OCI-LY3 (cell line): Measurements from ENCODE around the gene MACO1.

Experiments used
- H2AFZ ChIP-seq: fragments of 200-600, 300-600 bp; shearing (Covaris generic); 2 replicates; pipeline ENCODE4 v1.6.0; 2014; ENCODE audit warnings: antibody characterized with exemption, low read depth, low read length
- H3K27ac ChIP-seq: fragments of 200-600, 300-600 bp; sonication (generic); 2 replicates; pipeline ENCODE4 v1.5.1; 2014; ENCODE audit warnings: mild to moderate bottlenecking, low read length, moderate library complexity, mixed read lengths
- H3K27me3 ChIP-seq: fragments of 200-600, 300-600 bp; sonication (generic); 2 replicates; pipeline ENCODE4 v1.6.1; 2014; ENCODE audit warnings: low read depth, low read length, mixed read lengths
- H3K36me3 ChIP-seq: fragments of 200-600, 300-600 bp; sonication (generic); replicated peaks from 2 replicates; pipeline ENCODE3; 2014; ENCODE audit warnings: low read depth, low read length, mixed read lengths
- H3K4me1 ChIP-seq: fragments of 300-600, 200-600 bp; sonication (generic); 2 replicates; pipeline ENCODE4 v1.6.1; 2014; ENCODE audit warnings: low read length, mixed read lengths
- H3K4me2 ChIP-seq: fragments of 200-600, 300-600 bp; sonication (generic); 2 replicates; pipeline ENCODE4 v1.6.1; 2014; ENCODE audit warnings: low read length, mixed read lengths
- H3K4me3 ChIP-seq: fragments of 300-600, 200-600 bp; sonication (generic); 2 replicates; pipeline ENCODE4 v1.5.1; 2014; ENCODE audit warnings: antibody characterized with exemption, mild to moderate bottlenecking, low read length, moderate library complexity
- H3K79me2 ChIP-seq: fragments of 300-600, 200-600 bp; shearing (Covaris generic); 2 replicates; pipeline ENCODE4 v1.6.1; 2014; ENCODE audit warnings: mild to moderate bottlenecking, low read length, mixed read lengths
- H3K9ac ChIP-seq: fragments of 300-600, 200-600 bp; shearing (Covaris generic); 2 replicates; pipeline ENCODE4 v1.6.0; 2014; ENCODE audit warnings: mild to moderate bottlenecking, low read length, moderate library complexity
- H3K9me3 ChIP-seq: fragments of 200-600, 300-600 bp; shearing (Covaris generic); 2 replicates; pipeline ENCODE4 v1.6.1; 2014; ENCODE audit warnings: low read length, mixed read lengths; ENCODE audit not compliant: insufficient read depth
- H4K20me1 ChIP-seq: fragments of 200-600, 300-600 bp; sonication (generic); 2 replicates; pipeline ENCODE4 v1.6.1; 2016; ENCODE audit warnings: low read length, mixed read lengths; ENCODE audit not compliant: insufficient read depth
- CTCF ChIP-seq: fragments of 200-600, 300-600 bp; sonication (generic); IDR thresholded peaks from 2 replicates; pipeline ENCODE4 v1.5.1; 2014; ENCODE audit warnings: antibody characterized with exemption, low read length, low read depth
- EZH2phosphoT487 ChIP-seq: fragments of 200-600 bp; shearing (Covaris generic); IDR thresholded peaks from 2 replicates; pipeline ENCODE4 v1.6.1; 2018; ENCODE audit warnings: antibody characterized with exemption, mixed run types, low read depth

Gene MACO1

GRCh38 chr1:25435397-25436108 is 4.9 kb downstream of the MACO1 start:
- no peak overlapping the region for H2AFZ ChIP-seq
- H3K27me3 ChIP-seq, result no peaks in the 10 kb centered on the region
- peaks cover 28% of the 10 kb centered on the region for H3K36me3 ChIP-seq
- no peaks in the 10 kb centered on the region for H3K9me3 ChIP-seq
- H3K4me1 ChIP-seq, result peaks cover 39% of the 10 kb centered on the region
- H3K4me2 ChIP-seq, result peak overlapping the region; percentile 94
- TF ChIP-seq EZH2phosphoT487 (no peak), CTCF (no peak)
- peak overlapping the region; percentile 97 for H3K4me3 ChIP-seq
- peak overlapping the region; percentile 95 for H3K27ac ChIP-seq
- peaks cover 98% of the 10 kb centered on the region for H3K79me2 ChIP-seq
- peaks cover 8% of the 10 kb centered on the region; the same call in 1 of the 2 replicates for H4K20me1 ChIP-seq
- H3K9ac ChIP-seq, result peak overlapping the region; percentile 91

- Histone ChIP-seq H3K79me2 (peaks cover 99% of the 10 kb centered on the region), H3K9me3 (no peaks in the 10 kb centered on the region), H3K27me3 (no peaks in the 10 kb centered on the region), H3K4me3 (no peak overlapping the region), H3K4me2 (no peak overlapping the region), H2AFZ (no peak overlapping the region), H3K4me1 (peaks cover 47% of the 10 kb centered on the region), H3K27ac (no peak overlapping the region), H4K20me1 (peaks cover 21% of the 10 kb centered on the region), H3K9ac (no peak overlapping the region), H3K36me3 (peaks cover 21% of the 10 kb centered on the region)
- no peak for TF ChIP-seq EZH2phosphoT487
These were observed 7.0 kb downstream of the MACO1 start for GRCh38 chr1:25437672-25438071.

- peaks cover 39% of the 10 kb centered on the region for H3K4me1 ChIP-seq
- no peaks in the 10 kb centered on the region for H3K27me3 ChIP-seq
- H4K20me1 ChIP-seq, result peaks cover 26% of the 10 kb centered on the region
- no peak overlapping the region for H3K9ac ChIP-seq
- no peak overlapping the region for H3K27ac ChIP-seq
- H3K4me2 ChIP-seq, result no peak overlapping the region
- TF ChIP-seq EZH2phosphoT487 (no peak), CTCF (no peak)
- H3K36me3 ChIP-seq, result peaks cover 16% of the 10 kb centered on the region
- no peak overlapping the region for H2AFZ ChIP-seq
- H3K79me2 ChIP-seq, result peaks cover 99% of the 10 kb centered on the region
- no peak overlapping the region for H3K4me3 ChIP-seq
- H3K9me3 ChIP-seq, result no peaks in the 10 kb centered on the region
These were observed 8.6 kb downstream of the MACO1 start for GRCh38 chr1:25439287-25439686.

GRCh38 chr1:25442178-25442577 is 11.5 kb downstream of the MACO1 start:
- Histone ChIP-seq H2AFZ (no peak overlapping the region), H3K27me3 (no peaks in the 10 kb centered on the region), H3K4me2 (no peak overlapping the region), H3K36me3 (peaks cover 17% of the 10 kb centered on the region), H4K20me1 (peaks cover 20% of the 10 kb centered on the region), H3K9ac (no peak overlapping the region), H3K4me3 (no peak overlapping the region), H3K9me3 (no peaks in the 10 kb centered on the region), H3K79me2 (peaks cover 99% of the 10 kb centered on the region), H3K4me1 (peaks cover 37% of the 10 kb centered on the region), H3K27ac (no peak overlapping the region)
- no peak for TF ChIP-seq EZH2phosphoT487
- no peak for TF ChIP-seq CTCF
